SU-DHL-6 (cell line): Measurements from ENCODE around the gene CYTH1.

ENCODE experiments used
- CTCF ChIP-seq: fragments of 200-600 bp; sonication (generic); IDR thresholded peaks from one replicate; pipeline ENCODE4 v1.5.1; 2017; ENCODE audit warnings: antibody characterized with exemption, mild to moderate bottlenecking, low read length, moderate library complexity; ENCODE audit not compliant: insufficient read depth, poor library complexity, severe bottlenecking
- EZH2phosphoT487 ChIP-seq: fragments of 200-600 bp; sonication (generic), shearing (Covaris generic); conservative IDR thresholded peaks from 2 replicates; pipeline ENCODE4 v1.6.1; 2018; ENCODE audit warnings: mild to moderate bottlenecking, antibody characterized with exemption, low read length, moderate library complexity, mixed read lengths

GRCh38 chr17:78787444-78787843 lies 5.4 kb upstream of the CYTH1 start:
- TF ChIP-seq CTCF (peak; percentile 24), EZH2phosphoT487 (no peak)
